OCI-M1 (cell line): Measurements from ENCODE around the gene ZDHHC17.
"Not testable (repeated sequence)": the region's sequence is repeated elsewhere in the genome, so short reads cannot be mapped to it uniquely, and the experiment has no call there.

Experiments used
- DNase-seq: peaks from one replicate; lab custom pipeline; 2025; lab: John Stamatoyannopoulos, UW

Gene ZDHHC17

GRCh38 chr12:76768576-76768975, 4.7 kb downstream of the ZDHHC17 start:
- peak; percentile 62 for DNase-seq

GRCh38 chr12:76777765-76778216, 13.9 kb downstream of the ZDHHC17 start:
- DNase-seq = peak; percentile 60

GRCh38 chr12:76778364-76778763, 14.4 kb downstream of the ZDHHC17 start:
- no peak for DNase-seq

GRCh38 chr12:76779310-76779709, 15.4 kb downstream of the ZDHHC17 start:
- DNase-seq = not testable (repeated sequence)

GRCh38 chr12:76781321-76781720, 17.4 kb downstream of the ZDHHC17 start:
- peak; percentile 71 for DNase-seq

GRCh38 chr12:76782526-76782925, 18.6 kb downstream of the ZDHHC17 start:
- DNase-seq = peak; percentile 21

GRCh38 chr12:76784600-76785051, 20.7 kb downstream of the ZDHHC17 start:
- DNase-seq = no peak

GRCh38 chr12:76785407-76785806, 21.5 kb downstream of the ZDHHC17 start:
- DNase-seq = no peak

GRCh38 chr12:76786986-76787385, 23.1 kb downstream of the ZDHHC17 start:
- DNase-seq = peak; percentile 78

- no peak for DNase-seq
These were observed 23.8 kb downstream of the ZDHHC17 start for GRCh38 chr12:76787689-76788088.

- no peak for DNase-seq
These were observed 25.6 kb downstream of the ZDHHC17 start for GRCh38 chr12:76789335-76790050.

GRCh38 chr12:76790564-76791552, 26.9 kb downstream of the ZDHHC17 start:
- peak; percentile 55 for DNase-seq

- DNase-seq = no peak
These were observed 28.9 kb downstream of the ZDHHC17 start for GRCh38 chr12:76792828-76793227.

- no peak for DNase-seq
These were observed 34.9 kb downstream of the ZDHHC17 start for GRCh38 chr12:76798864-76799263.

- DNase-seq = no peak
These were observed 35.4 kb downstream of the ZDHHC17 start for GRCh38 chr12:76799362-76799761.

GRCh38 chr12:76802060-76802459, 38.1 kb downstream of the ZDHHC17 start:
- no peak for DNase-seq

GRCh38 chr12:76804435-76804976, 40.6 kb downstream of the ZDHHC17 start:
- DNase-seq = peak; percentile 81

- DNase-seq = no peak
These were observed 46.9 kb downstream of the ZDHHC17 start for GRCh38 chr12:76810671-76811419.

- DNase-seq = no peak
These were observed 48.1 kb downstream of the ZDHHC17 start for GRCh38 chr12:76811976-76812375.

GRCh38 chr12:76813265-76813664, 49.4 kb downstream of the ZDHHC17 start:
- no peak for DNase-seq

- DNase-seq = no peak
These were observed 50.1 kb downstream of the ZDHHC17 start for GRCh38 chr12:76813972-76814371.
